ENCODE measurements around the gene RAB23.

GRCh38 chr6:57262488-57262887, 40.4 kb upstream of the RAB23 start:
- TF ChIP-seq SUZ12 (IDR thresholded peaks at IDR 0.05; ENCODE audit: extremely low read depth, insufficient read depth, insufficient read length), result no peak
- no peak for TF ChIP-seq ZNF274 (IDR thresholded peaks at IDR 0.05; ENCODE audit: low read depth, low read length)
